RWPE1 (cell line): ENCODE measurements around the gene TSPAN15.
"Not testable (repeated sequence)": the region's sequence is repeated elsewhere in the genome, so short reads cannot be mapped to it uniquely, and the experiment has no call there.

Source experiments
- CTCF ChIA-PET: fragments of 350-600 bp; sonication (Branson Sonifier 250); formaldehyde crosslinking; extraction: SDS; loops from one replicate; lab custom pipeline; 2021; lab: Yijun Ruan, JAX
- POLR2A ChIA-PET: fragments of 400-600 bp; formaldehyde crosslinking; extraction: SDS; loops from one replicate; lab custom pipeline; 2020; ENCODE audit warnings: antibody characterized with exemption; ENCODE audit not compliant: low non-redundant PET; lab: Yijun Ruan, JAX
- DNase-seq: peaks from one replicate; pipeline ENCODE4 v3.0.0; 2012; ENCODE audit warnings: low spot score
- H3K27ac ChIP-seq: fragments of 450-650 bp; 2 replicates; pipeline ENCODE4 v1.5.1; 2017
- CTCF ChIP-seq: fragments of 450-650 bp; conservative IDR thresholded peaks from 2 replicates; pipeline ENCODE4 v1.5.1; 2017; ENCODE audit warnings: low read depth, mild to moderate bottlenecking

The TSPAN15 gene

GRCh38 chr10:69449841-69450240 lies 1.4 kb upstream of the TSPAN15 start:
- POLR2A ChIA-PET: interaction anchor here (0.6 kb wide), 2 partner anchors 20 to 75 kb away, joined by 4 to 5 read pairs; no protein-coding TSS in a partner anchor
- no peak overlapping the region for H3K27ac ChIP-seq
- TF ChIP-seq CTCF: no peak; the same call in 1 of the 2 replicates
- CTCF ChIA-PET: interaction anchor here (1.0 to 1.5 kb wide), 3 partner anchors 10 to 39 kb away, joined by 5 to 8 read pairs (median 6); no protein-coding TSS in a partner anchor
- no peak for DNase-seq

- H3K27ac ChIP-seq, DNase-seq, POLR2A ChIA-PET: not testable (repeated sequence)
- CTCF ChIA-PET: interaction anchor here (0.6 to 1.5 kb wide), 4 partner anchors 10 to 81 kb away, joined by 3 to 6 read pairs (median 4); no protein-coding TSS in a partner anchor
Observed at GRCh38 chr10:69450395-69450794, 870 bp upstream of the TSPAN15 start.

GRCh38 chr10:69451784-69452251 lies 553 bp downstream of the TSPAN15 start:
- H3K27ac ChIP-seq: no peak overlapping the region
- POLR2A ChIA-PET: no interaction called here
- no peak for TF ChIP-seq CTCF
- CTCF ChIA-PET: interaction anchor here (0.8 kb wide), 1 partner anchor 13 kb away, joined by 3 read pairs; no protein-coding TSS in a partner anchor
- DNase-seq: peak; percentile 31

GRCh38 chr10:69452676-69453415 lies 1.6 kb downstream of the TSPAN15 start:
- no peak for DNase-seq
- no peak for TF ChIP-seq CTCF
- ChIA-PET CTCF (interaction anchor here (0.5 to 0.6 kb wide), 2 partner anchors 45 to 55 kb away, joined by 3 to 8 read pairs; no protein-coding TSS in a partner anchor), POLR2A (no interaction called here)
- H3K27ac ChIP-seq: no peak overlapping the region

GRCh38 chr10:69453795-69454194 lies 2.5 kb downstream of the TSPAN15 start:
- POLR2A ChIA-PET: no interaction called here
- no peak for DNase-seq
- CTCF ChIA-PET: no interaction called here
- peak overlapping the region; percentile 49 for H3K27ac ChIP-seq
- TF ChIP-seq CTCF: no peak

GRCh38 chr10:69455006-69455763 lies 3.9 kb downstream of the TSPAN15 start:
- no peak for TF ChIP-seq CTCF
- POLR2A ChIA-PET: no interaction called here
- no peak overlapping the region for H3K27ac ChIP-seq
- CTCF ChIA-PET: no interaction called here
- no peak for DNase-seq
